Measurements from ENCODE around the gene HMBS. TPM values are rescaled to one million over a fixed set of nuclear protein-coding genes. Genes with fewer than 3 reads are reported as not detected.
A peak's percentile ranks its signal among the peaks of the same experiment; 100 is the strongest.

HMBS gene
- total RNA-seq, 6 experiments from 2014 or later, result 11.3 to 35.3 (median 14.6) TPM

- H3K27ac ChIP-seq, result peak overlapping the region; percentile 48 to 75 (median 61)
- H3K4me3 ChIP-seq, result peak overlapping the region; percentile 97 to 98 (median 98)
- DNase-seq, result no peak
- intact Hi-C loops (cut with DNase I), result no loop called here
- WGBS (ENCODE audit: insufficient coverage, low coverage, low lambda C conversion rate, missing lambda C conversion rate), result no CpG with 5 or more reads among the region's 65 CpGs
- peaks cover 0 to 16% (median 8%) of the 10 kb centered on the region in 4 donors for H3K36me3 ChIP-seq
- peaks cover 0 to 28% (median 4%) of the 10 kb centered on the region in 4 donors for H3K4me1 ChIP-seq
- peak; percentile 4 to 39 (median 21) for ATAC-seq
- H3K27me3 ChIP-seq, result no peaks in the 10 kb centered on the region
- no peak for TF ChIP-seq CTCF (IDR thresholded peaks at IDR 0.05)
- no peak for TF ChIP-seq POLR2A (IDR thresholded peaks at IDR 0.05)
- H3K9me3 ChIP-seq, result no peaks in the 10 kb centered on the region
Measured at GRCh38 chr11:119107538-119108145, 23.0 kb downstream of the HMBS start.

- Histone ChIP-seq H3K9me3 (no peaks in the 10 kb centered on the region), H3K4me1 (peaks cover 0 to 28% (median 4%) of the 10 kb centered on the region in 4 donors), H3K4me3 (peak overlapping the region; percentile 97 to 98 (median 98)), H3K36me3 (peaks cover 0 to 18% (median 8%) of the 10 kb centered on the region in 4 donors), H3K27me3 (no peaks in the 10 kb centered on the region), H3K27ac (peak overlapping the region in 2 of 3 donors; percentile 61 to 75)
- ATAC-seq (peak; percentile 17 to 45 (median 26)), DNase-seq (no peak)
- TF ChIP-seq POLR2A (IDR thresholded peaks at IDR 0.05) (no peak), CTCF (IDR thresholded peaks at IDR 0.05) (no peak)
- WGBS (ENCODE audit: insufficient coverage, low coverage, low lambda C conversion rate, missing lambda C conversion rate), result 25% methylated on average over 3 of the region's 8 CpGs
- intact Hi-C loops (cut with DNase I), result no loop called here
Measured at GRCh38 chr11:119108146-119108856, 23.6 kb downstream of the HMBS start.

- peak; percentile 36 to 60 (median 44) for ATAC-seq
- Histone ChIP-seq H3K27ac (peak overlapping the region in 1 of 3 donors; percentile 61), H3K9me3 (no peaks in the 10 kb centered on the region), H3K4me1 (peaks cover 0 to 28% (median 4%) of the 10 kb centered on the region in 4 donors), H3K4me3 (peak overlapping the region; percentile 97 to 98 (median 98)), H3K36me3 (peaks cover 0 to 21% (median 8%) of the 10 kb centered on the region in 4 donors), H3K27me3 (no peaks in the 10 kb centered on the region)
- WGBS (ENCODE audit: insufficient coverage, low coverage, low lambda C conversion rate, missing lambda C conversion rate), result 14% methylated on average over 2 of the region's 2 CpGs
- peak in 1 of 3 donors; percentile 81 for DNase-seq
- TF ChIP-seq POLR2A (IDR thresholded peaks at IDR 0.05) (no peak), CTCF (IDR thresholded peaks at IDR 0.05) (no peak)
- intact Hi-C loops (cut with DNase I), result no loop called here
Measured at GRCh38 chr11:119108857-119109221, 24.2 kb downstream of the HMBS start.

- H3K36me3 ChIP-seq, result peaks cover 0 to 29% (median 11%) of the 10 kb centered on the region in 4 donors
Measured at GRCh38 chr11:119109843-119110242, 25.2 kb downstream of the HMBS start.

More at GRCh38 chr11:119109843-119110242, 25.2 kb downstream of the HMBS start:
- DNase-seq (no peak), ATAC-seq (no peak)
- TF ChIP-seq POLR2A (IDR thresholded peaks at IDR 0.05), result no peak
- no peak for TF ChIP-seq CTCF (IDR thresholded peaks at IDR 0.05)
- Histone ChIP-seq H3K27me3 (no peaks in the 10 kb centered on the region), H3K9me3 (no peaks in the 10 kb centered on the region), H3K27ac (no peak overlapping the region), H3K4me1 (peaks cover 0 to 28% (median 4%) of the 10 kb centered on the region in 4 donors), H3K4me3 (no peak overlapping the region)
- intact Hi-C loops (cut with DNase I), result no loop called here
- WGBS (ENCODE audit: insufficient coverage, low coverage, low lambda C conversion rate, missing lambda C conversion rate), result 100% methylated on average over 1 of the region's 3 CpGs
